IMR-90 (cell line): Measurements from ENCODE around the gene WNT7B. TPM values are rescaled to one million over a fixed set of nuclear protein-coding genes. Genes with fewer than 3 reads are reported as not detected.

Experiments
- ATAC-seq: fragments of 200-7000 bp; cut with Tn5 transposase; 2 replicates; pipeline ENCODE4 v1.9.1; 2020; ENCODE audit warnings: low read depth, mild to moderate bottlenecking, moderate library complexity
- BruUV-seq: library from RNA; stranded (reverse); fragments of 400-500 nt; replicated peaks from 2 replicates; lab custom pipeline; 2021; lab: Mats Ljungman, UMichigan
- CTCF ChIA-PET: fragments of 300-600 bp; formaldehyde crosslinking; extraction: SDS; loops from one replicate; lab custom pipeline; 2021; ENCODE audit warnings: antibody characterized with exemption; lab: Yijun Ruan, JAX
- POLR2A ChIA-PET: fragments of 300-600 bp; sonication (Branson Sonifier 250); formaldehyde crosslinking; loops from one replicate; lab custom pipeline; 2022; ENCODE audit warnings: antibody characterized with exemption; ENCODE audit not compliant: unreplicated experiment; lab: Charles Lee
- DNase-seq: peaks from one replicate; pipeline ENCODE4 v3.0.0; 2013
- H2AFZ ChIP-seq: replicated peaks from 2 replicates; pipeline ENCODE3; 2013; ENCODE audit warnings: low read length, mild to moderate bottlenecking; ENCODE audit not compliant: poor library complexity
- H2AK5ac ChIP-seq: 2 replicates; pipeline ENCODE4 v1.6.1; 2013; ENCODE audit warnings: low read depth, low read length, inconsistent platforms
- H2AK9ac ChIP-seq: replicated peaks from 2 replicates; pipeline ENCODE3; 2013; ENCODE audit warnings: mild to moderate bottlenecking, low read depth, low read length, moderate library complexity; ENCODE audit not compliant: poor library complexity
- H2BK120ac ChIP-seq: 2 replicates; pipeline ENCODE4 v1.6.1; 2013; ENCODE audit warnings: low read depth, low read length, inconsistent platforms
- H2BK15ac ChIP-seq: 3 replicates; pipeline ENCODE4 v1.6.1; 2013; ENCODE audit warnings: low read depth, low read length, inconsistent platforms
- H2BK20ac ChIP-seq: 2 replicates; pipeline ENCODE4 v1.6.1; 2013; ENCODE audit warnings: low read depth, mild to moderate bottlenecking, inconsistent platforms, low read length, moderate library complexity
- H2BK5ac ChIP-seq: 2 replicates; pipeline ENCODE4 v1.6.1; 2013; ENCODE audit warnings: mild to moderate bottlenecking, low read depth, low read length, inconsistent platforms; ENCODE audit not compliant: poor library complexity, severe bottlenecking
- H3K14ac ChIP-seq: replicated peaks from 2 replicates; pipeline ENCODE4 v1.6.1; 2013; ENCODE audit warnings: low read depth, low read length, inconsistent platforms
- H3K18ac ChIP-seq: 2 replicates; pipeline ENCODE4 v1.6.1; 2013; ENCODE audit warnings: low read depth, low read length, control low read depth
- H3K23ac ChIP-seq: 2 replicates; pipeline ENCODE4 v1.6.1; 2013; ENCODE audit warnings: low read depth, low read length, inconsistent platforms
- H3K27ac ChIP-seq: 2 replicates; pipeline ENCODE4 v1.5.1; 2013; ENCODE audit warnings: mild to moderate bottlenecking, control low read depth, low read length; ENCODE audit not compliant: insufficient read depth
- H3K27me3 ChIP-seq: 2 replicates; pipeline ENCODE4 v1.6.1; 2013; ENCODE audit warnings: low read length; ENCODE audit not compliant: control insufficient read depth, insufficient read depth
- H3K36me3 ChIP-seq: 2 replicates; pipeline ENCODE4 v1.6.1; 2013; ENCODE audit warnings: low read length, mixed read lengths; ENCODE audit not compliant: control insufficient read depth, insufficient read depth
- H3K4ac ChIP-seq: 2 replicates; pipeline ENCODE4 v1.6.1; 2013; ENCODE audit warnings: low read depth, low read length, inconsistent platforms
- H3K4me1 ChIP-seq: 2 replicates; pipeline ENCODE4 v1.6.1; 2013; ENCODE audit warnings: low read length, mixed read lengths; ENCODE audit not compliant: control insufficient read depth, insufficient read depth
- H3K4me2 ChIP-seq: 2 replicates; pipeline ENCODE4 v1.6.1; 2013; ENCODE audit warnings: low read depth, mild to moderate bottlenecking, control low read depth, low read length, moderate library complexity
- H3K4me3 ChIP-seq: 2 replicates; pipeline ENCODE4 v1.5.1; 2013; ENCODE audit warnings: low read depth, mild to moderate bottlenecking, control low read depth, low read length, moderate library complexity; ENCODE audit not compliant: insufficient read depth
- H3K56ac ChIP-seq: 2 replicates; pipeline ENCODE4 v1.6.1; 2013; ENCODE audit warnings: low read length, inconsistent platforms; ENCODE audit not compliant: insufficient read depth; ENCODE audit errors: extremely low read depth
- H3K79me1 ChIP-seq, 2 experiments: 2 replicates each; pipeline ENCODE4 v1.6.1; 2013; ENCODE audit warnings: low read length in 2 of 2, inconsistent platforms in 1 of 2, low read depth in 1 of 2
- H3K9ac ChIP-seq: 2 replicates; pipeline ENCODE4 v1.6.1; 2013; ENCODE audit warnings: low read depth, low read length, control low read depth
- H3K9me1 ChIP-seq: 2 replicates; pipeline ENCODE4 v1.6.1; 2013; ENCODE audit warnings: low read length, inconsistent platforms; ENCODE audit not compliant: insufficient read depth
- H3K9me3 ChIP-seq: 2 replicates; pipeline ENCODE4 v1.6.1; 2013; ENCODE audit warnings: low read length; ENCODE audit not compliant: control insufficient read depth, insufficient read depth
- H4K20me1 ChIP-seq: 2 replicates; pipeline ENCODE4 v1.6.1; 2013; ENCODE audit warnings: low read length, inconsistent platforms; ENCODE audit not compliant: insufficient read depth
- H4K5ac ChIP-seq: 2 replicates; pipeline ENCODE4 v1.6.1; 2013; ENCODE audit warnings: mild to moderate bottlenecking, low read depth, low read length, control low read depth
- H4K8ac ChIP-seq, 2 experiments: 2 replicates each; pipeline ENCODE4 v1.6.1; 2013; ENCODE audit warnings: low read depth in 2 of 2, low read length in 2 of 2, control low read depth in 1 of 2, inconsistent platforms in 1 of 2
- H4K91ac ChIP-seq: 2 replicates; pipeline ENCODE4 v1.6.1; 2013; ENCODE audit warnings: low read depth, low read length, inconsistent platforms; ENCODE audit not compliant: insufficient read depth
- BHLHE40 ChIP-seq: fragments of 150-350 bp; IDR thresholded peaks from 2 replicates; pipeline ENCODE4 v1.6.1; 2016; ENCODE audit warnings: mild to moderate bottlenecking, low read depth, low read length
- CEBPB ChIP-seq: IDR thresholded peaks from 2 replicates; pipeline ENCODE4 v1.6.1; 2012; ENCODE audit warnings: low read depth, low read length, improper control_type of control experiment
- CHD1 ChIP-seq: IDR thresholded peaks from 2 replicates; pipeline ENCODE4 v1.6.1; 2012; ENCODE audit warnings: low read depth, low read length, improper control_type of control experiment
- CTCF ChIP-seq: conservative IDR thresholded peaks from 2 replicates; pipeline ENCODE4 v1.5.1; 2012; ENCODE audit warnings: mild to moderate bottlenecking, low read depth, low read length, improper control_type of control experiment
- FOS ChIP-seq: fragments of 150-350 bp; IDR thresholded peaks from 2 replicates; pipeline ENCODE4 v1.6.1; 2016; ENCODE audit warnings: low read depth, low read length
- MAFK ChIP-seq: IDR thresholded peaks from 2 replicates; pipeline ENCODE4 v1.6.1; 2012; ENCODE audit warnings: low read depth, low read length, improper control_type of control experiment
- MAZ ChIP-seq: IDR thresholded peaks from 2 replicates; pipeline ENCODE4 v1.6.1; 2012; ENCODE audit warnings: low read depth, mild to moderate bottlenecking, low read length, improper control_type of control experiment, moderate library complexity, borderline replicate concordance
- MXI1 ChIP-seq: IDR thresholded peaks from 2 replicates; pipeline ENCODE4 v1.6.1; 2012; ENCODE audit warnings: low read depth, mild to moderate bottlenecking, low read length, moderate library complexity, borderline replicate concordance
- NFE2L2 ChIP-seq: fragments of 150-350 bp; IDR thresholded peaks from 2 replicates; pipeline ENCODE4 v1.6.1; 2016; ENCODE audit warnings: low read depth, mild to moderate bottlenecking, low read length
- POLR2A ChIP-seq: IDR thresholded peaks from 2 replicates; pipeline ENCODE4 v1.6.1; 2012; ENCODE audit warnings: mild to moderate bottlenecking, low read depth, low read length
- RAD21 ChIP-seq: IDR thresholded peaks from 2 replicates; pipeline ENCODE4 v1.6.1; 2012; ENCODE audit warnings: low read length, improper control_type of control experiment
- RCOR1 ChIP-seq: IDR thresholded peaks from 2 replicates; pipeline ENCODE4 v1.6.1; 2012; ENCODE audit warnings: mild to moderate bottlenecking, low read length, improper control_type of control experiment; ENCODE audit not compliant: insufficient replicate concordance
- RFX5 ChIP-seq: IDR thresholded peaks from 2 replicates; pipeline ENCODE4 v1.8.0; 2012; ENCODE audit warnings: low read depth, mild to moderate bottlenecking, low read length, moderate library complexity
- SMC3 ChIP-seq: fragments of 150-350 bp; IDR thresholded peaks from 2 replicates; pipeline ENCODE4 v1.6.1; 2016; ENCODE audit warnings: low read depth, mild to moderate bottlenecking, antibody characterized with exemption, low read length, moderate library complexity
- WGBS, 2 experiments: methylation state at CpG; one replicate each; pipeline versions ENCODE4 v1.1.5 to v1.1.7; 2013; ENCODE audit warnings: missing lambda C conversion rate in 2 of 2; ENCODE audit not compliant: insufficient read length in 1 of 2; ENCODE audit errors: extremely low coverage in 2 of 2; 5-methylcytosine and 5-hydroxymethylcytosine counted together
- dilution Hi-C: fragments of 300-500 bp; cut with HindIII; formaldehyde crosslinking; loops from one replicate; pipeline ENCODE4 v1.14.3; 2018; ENCODE audit warnings: low sequenced_read_pairs; ENCODE audit not compliant: unreplicated experiment
- in situ Hi-C: fragments of 300-500 bp; cut with MboI; formaldehyde crosslinking; loops from 3 replicates; pipeline ENCODE4 v1.14.3; 2019; ENCODE audit warnings: low sequenced_read_pairs, inconsistent platforms, mixed read lengths
- intact Hi-C: fragments of 100-400 bp; cut with micrococcal nuclease; formaldehyde crosslinking; loops from 2 replicates; pipeline ENCODE4 v1.10.0; 2022
- polyA plus RNA-seq, 3 experiments: library from polyadenylated mRNA; depleted of rRNA; stranded (reverse); fragments of >200 nt; gene quantifications; 2 replicates each; pipeline ENCODE4 v1.2.3, GENCODE V29; 2012; ENCODE audit warnings: low replicate concordance in 1 of 3
- total RNA-seq: library from RNA; depleted of rRNA; stranded (reverse); fragments of >200 nt; gene quantifications from 2 replicates; pipeline ENCODE4 v1.2.3, GENCODE V29; 2012
- TF ChIP-seq, protein P1 (sequence below): fragments of 150-350 bp; IDR thresholded peaks from 2 replicates; pipeline ENCODE4 v1.6.1; 2016; ENCODE audit warnings: low read depth, mild to moderate bottlenecking, low read length, moderate library complexity, borderline replicate concordance
- TF ChIP-seq, protein P2 (sequence below): fragments of 150-350 bp; IDR thresholded peaks from 2 replicates; pipeline ENCODE4 v1.6.1; 2017; ENCODE audit warnings: mild to moderate bottlenecking, antibody characterized with exemption, low read length, low read depth

Gene WNT7B
- total and polyA plus RNA-seq, 2 of the 4 experiments (the other 2 are of a cell fraction) = under 0.01 to 0.15 TPM

GRCh38 chr22:45991098-45991497, 14.1 kb upstream of the WNT7B start:
- Histone ChIP-seq H3K27ac (no peak overlapping the region), H3K56ac (no peak overlapping the region), H3K79me1 (no peaks in the 10 kb centered on the region), H3K36me3 (no peaks in the 10 kb centered on the region), H2BK20ac (no peak overlapping the region), H3K4me3 (no peak overlapping the region), H3K4me2 (no peak overlapping the region), H4K5ac (no peak overlapping the region), H4K8ac (no peak overlapping the region), H3K9me1 (no peaks in the 10 kb centered on the region), H2BK15ac (no peak overlapping the region), H2AK9ac (no peak overlapping the region), H2BK5ac (no peak overlapping the region), H3K4me1 (peaks cover 2% of the 10 kb centered on the region; the same call in 1 of the 2 replicates), H3K27me3 (peaks cover 31% of the 10 kb centered on the region), H3K18ac (no peak overlapping the region), H3K9me3 (peaks cover 10% of the 10 kb centered on the region), H4K20me1 (no peaks in the 10 kb centered on the region), H2AK5ac (no peak overlapping the region), H3K23ac (no peak overlapping the region), H2AFZ (no peak overlapping the region), H2BK120ac (no peak overlapping the region), H3K4ac (no peak overlapping the region), H3K9ac (no peak overlapping the region), H3K14ac (no peak overlapping the region), H4K91ac (no peak overlapping the region)
- CTCF ChIA-PET = no interaction called here
- in situ Hi-C loops (no loop called here), intact Hi-C loops (no loop called here), dilution Hi-C loops (no loop called here)
- DNase-seq (no peak), ATAC-seq (no peak)
- BruUV-seq = no TSS peak
- TF ChIP-seq, protein P1, sequence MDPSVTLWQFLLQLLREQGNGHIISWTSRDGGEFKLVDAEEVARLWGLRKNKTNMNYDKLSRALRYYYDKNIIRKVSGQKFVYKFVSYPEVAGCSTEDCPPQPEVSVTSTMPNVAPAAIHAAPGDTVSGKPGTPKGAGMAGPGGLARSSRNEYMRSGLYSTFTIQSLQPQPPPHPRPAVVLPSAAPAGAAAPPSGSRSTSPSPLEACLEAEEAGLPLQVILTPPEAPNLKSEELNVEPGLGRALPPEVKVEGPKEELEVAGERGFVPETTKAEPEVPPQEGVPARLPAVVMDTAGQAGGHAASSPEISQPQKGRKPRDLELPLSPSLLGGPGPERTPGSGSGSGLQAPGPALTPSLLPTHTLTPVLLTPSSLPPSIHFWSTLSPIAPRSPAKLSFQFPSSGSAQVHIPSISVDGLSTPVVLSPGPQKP = no peak
- TF ChIP-seq MXI1 = no peak
- TF ChIP-seq MAFK = no peak
- TF ChIP-seq RCOR1 = no peak
- TF ChIP-seq POLR2A = no peak
- no peak for TF ChIP-seq NFE2L2
- no peak for TF ChIP-seq CTCF
- no peak for TF ChIP-seq RAD21
- no peak for TF ChIP-seq CEBPB
- TF ChIP-seq BHLHE40 = no peak
- TF ChIP-seq SMC3 = no peak
- no peak for TF ChIP-seq CHD1
- TF ChIP-seq, protein P2, sequence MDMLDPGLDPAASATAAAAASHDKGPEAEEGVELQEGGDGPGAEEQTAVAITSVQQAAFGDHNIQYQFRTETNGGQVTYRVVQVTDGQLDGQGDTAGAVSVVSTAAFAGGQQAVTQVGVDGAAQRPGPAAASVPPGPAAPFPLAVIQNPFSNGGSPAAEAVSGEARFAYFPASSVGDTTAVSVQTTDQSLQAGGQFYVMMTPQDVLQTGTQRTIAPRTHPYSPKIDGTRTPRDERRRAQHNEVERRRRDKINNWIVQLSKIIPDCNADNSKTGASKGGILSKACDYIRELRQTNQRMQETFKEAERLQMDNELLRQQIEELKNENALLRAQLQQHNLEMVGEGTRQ = no peak
- TF ChIP-seq MAZ = no peak
- TF ChIP-seq RFX5 = no peak
- TF ChIP-seq FOS = no peak
- POLR2A ChIA-PET = no interaction called here
- 50% methylated on average over 2 of the region's 7 CpGs; no CpG with 5 or more reads in 1 of the 2 experiments for WGBS, 2 experiments
